GM12878 (cell line): ENCODE data around the gene SHC4. TPM values are rescaled to one million over a fixed set of nuclear protein-coding genes. Genes with fewer than 3 reads are reported as not detected.
A peak's percentile ranks its signal among the peaks of the same experiment; 100 is the strongest.

Source experiments
- ATF7 ChIP-seq: fragments of 450-650 bp; IDR thresholded peaks from 2 replicates; pipeline ENCODE4 v1.6.1; 2016; ENCODE audit warnings: low read depth, mild to moderate bottlenecking
- GABPA ChIP-seq: IDR thresholded peaks from 2 replicates; pipeline ENCODE4 v1.6.1; 2014; ENCODE audit warnings: antibody characterized with exemption, low read depth, mild to moderate bottlenecking, inconsistent platforms
- HDGF ChIP-seq: fragments of 450-650 bp; IDR thresholded peaks from 2 replicates; pipeline ENCODE4 v1.6.1; 2016; ENCODE audit warnings: antibody characterized with exemption
- SMC3 ChIP-seq: IDR thresholded peaks from 2 replicates; pipeline ENCODE4 v1.6.1; 2011; ENCODE audit warnings: low read length, improper control_type of control experiment, borderline replicate concordance
- TCF7 ChIP-seq: IDR thresholded peaks from 2 replicates; pipeline ENCODE4 v1.6.1; 2014; ENCODE audit warnings: antibody characterized with exemption, borderline replicate concordance
- polyA plus RNA-seq, 11 experiments: library from polyadenylated mRNA; depleted of rRNA in 4 of 11; unstranded in 6 of 11; stranded (reverse) in 5 of 11; fragments of >200 nt; fragmentation: Nextera tagmentation in 4 of 11; fragmentation: Illumina TruSeq in 1 of 11; extraction: Ambion mirVana in 4 of 11; extraction: Trizol in 1 of 11; gene quantifications; 1 replicate in 1 of 11; 2 replicates in 10 of 11; pipeline versions ENCODE4 v1.2.1 to v1.2.3, GENCODE V29; 2011 to 2016; ENCODE audit warnings: inconsistent platforms in 2 of 11, missing spikeins in 2 of 11, low read depth in 1 of 11
- total RNA-seq, 4 experiments: library from RNA; depleted of rRNA in 3 of 4; stranded (reverse); fragments of >200 nt in 3 of 4; fragmentation: Illumina TruSeq in 1 of 4; extraction: Trizol in 1 of 4; gene quantifications; 2 replicates each; pipeline versions ENCODE4 v1.2.1 to v1.2.3, GENCODE V29; 2013 to 2021
- TF ChIP-seq, protein P1 (sequence below): IDR thresholded peaks from 2 replicates; pipeline ENCODE4 v1.6.1; 2011; ENCODE audit warnings: borderline replicate concordance, low read depth, mild to moderate bottlenecking, moderate library complexity, low read length; ENCODE audit not compliant: insufficient read depth, poor library complexity, severe bottlenecking
- TF ChIP-seq, protein P2 (sequence below): IDR thresholded peaks from 2 replicates; pipeline ENCODE4 v1.6.1; 2012; ENCODE audit warnings: mild to moderate bottlenecking, low read depth, low read length
- TF ChIP-seq, protein P3 (sequence below): fragments of 450-650 bp; IDR thresholded peaks from 2 replicates; pipeline ENCODE4 v1.6.1; 2017; ENCODE audit warnings: mild to moderate bottlenecking

The SHC4 gene
- total and polyA plus RNA-seq, 10 of the 15 experiments (the other 5 are each of a cell fraction or from before 2014, with no cell fraction given), result 0.04 to 0.87 (median 0.14) TPM

DNA sequence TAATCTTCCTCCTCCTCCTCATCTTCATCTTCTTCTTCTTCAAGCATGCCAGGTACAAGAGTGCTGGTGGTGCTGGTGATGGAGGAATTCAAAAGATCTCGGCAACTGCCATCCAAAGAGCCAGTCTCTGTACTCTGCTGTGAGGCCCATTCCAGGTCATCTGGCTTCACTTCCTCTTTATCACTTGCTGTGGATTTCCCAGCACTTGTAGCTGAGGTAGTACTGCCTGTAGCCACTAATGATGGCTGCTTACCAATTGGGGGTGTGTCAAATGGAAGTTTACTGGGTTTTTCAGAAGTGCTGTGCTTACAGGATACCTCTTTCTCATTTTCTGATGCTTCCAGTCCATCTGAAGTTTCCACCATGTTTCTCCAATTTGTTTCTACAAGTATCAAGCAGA lies 28.8 kb upstream of the SHC4 start (continued):
- TF ChIP-seq, protein P1, sequence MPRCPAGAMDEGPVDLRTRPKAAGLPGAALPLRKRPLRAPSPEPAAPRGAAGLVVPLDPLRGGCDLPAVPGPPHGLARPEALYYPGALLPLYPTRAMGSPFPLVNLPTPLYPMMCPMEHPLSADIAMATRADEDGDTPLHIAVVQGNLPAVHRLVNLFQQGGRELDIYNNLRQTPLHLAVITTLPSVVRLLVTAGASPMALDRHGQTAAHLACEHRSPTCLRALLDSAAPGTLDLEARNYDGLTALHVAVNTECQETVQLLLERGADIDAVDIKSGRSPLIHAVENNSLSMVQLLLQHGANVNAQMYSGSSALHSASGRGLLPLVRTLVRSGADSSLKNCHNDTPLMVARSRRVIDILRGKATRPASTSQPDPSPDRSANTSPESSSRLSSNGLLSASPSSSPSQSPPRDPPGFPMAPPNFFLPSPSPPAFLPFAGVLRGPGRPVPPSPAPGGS, result no peak
- TF ChIP-seq, protein P2, sequence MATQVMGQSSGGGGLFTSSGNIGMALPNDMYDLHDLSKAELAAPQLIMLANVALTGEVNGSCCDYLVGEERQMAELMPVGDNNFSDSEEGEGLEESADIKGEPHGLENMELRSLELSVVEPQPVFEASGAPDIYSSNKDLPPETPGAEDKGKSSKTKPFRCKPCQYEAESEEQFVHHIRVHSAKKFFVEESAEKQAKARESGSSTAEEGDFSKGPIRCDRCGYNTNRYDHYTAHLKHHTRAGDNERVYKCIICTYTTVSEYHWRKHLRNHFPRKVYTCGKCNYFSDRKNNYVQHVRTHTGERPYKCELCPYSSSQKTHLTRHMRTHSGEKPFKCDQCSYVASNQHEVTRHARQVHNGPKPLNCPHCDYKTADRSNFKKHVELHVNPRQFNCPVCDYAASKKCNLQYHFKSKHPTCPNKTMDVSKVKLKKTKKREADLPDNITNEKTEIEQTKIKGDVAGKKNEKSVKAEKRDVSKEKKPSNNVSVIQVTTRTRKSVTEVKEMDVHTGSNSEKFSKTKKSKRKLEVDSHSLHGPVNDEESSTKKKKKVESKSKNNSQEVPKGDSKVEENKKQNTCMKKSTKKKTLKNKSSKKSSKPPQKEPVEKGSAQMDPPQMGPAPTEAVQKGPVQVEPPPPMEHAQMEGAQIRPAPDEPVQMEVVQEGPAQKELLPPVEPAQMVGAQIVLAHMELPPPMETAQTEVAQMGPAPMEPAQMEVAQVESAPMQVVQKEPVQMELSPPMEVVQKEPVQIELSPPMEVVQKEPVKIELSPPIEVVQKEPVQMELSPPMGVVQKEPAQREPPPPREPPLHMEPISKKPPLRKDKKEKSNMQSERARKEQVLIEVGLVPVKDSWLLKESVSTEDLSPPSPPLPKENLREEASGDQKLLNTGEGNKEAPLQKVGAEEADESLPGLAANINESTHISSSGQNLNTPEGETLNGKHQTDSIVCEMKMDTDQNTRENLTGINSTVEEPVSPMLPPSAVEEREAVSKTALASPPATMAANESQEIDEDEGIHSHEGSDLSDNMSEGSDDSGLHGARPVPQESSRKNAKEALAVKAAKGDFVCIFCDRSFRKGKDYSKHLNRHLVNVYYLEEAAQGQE, result no peak
- TF ChIP-seq GABPA (no peak), SMC3 (no peak), TCF7 (no peak), HDGF (no peak), ATF7 (0 out of 2 replicates have a peak, but pooled peaks have one; percentile 15)
- TF ChIP-seq, protein P3, sequence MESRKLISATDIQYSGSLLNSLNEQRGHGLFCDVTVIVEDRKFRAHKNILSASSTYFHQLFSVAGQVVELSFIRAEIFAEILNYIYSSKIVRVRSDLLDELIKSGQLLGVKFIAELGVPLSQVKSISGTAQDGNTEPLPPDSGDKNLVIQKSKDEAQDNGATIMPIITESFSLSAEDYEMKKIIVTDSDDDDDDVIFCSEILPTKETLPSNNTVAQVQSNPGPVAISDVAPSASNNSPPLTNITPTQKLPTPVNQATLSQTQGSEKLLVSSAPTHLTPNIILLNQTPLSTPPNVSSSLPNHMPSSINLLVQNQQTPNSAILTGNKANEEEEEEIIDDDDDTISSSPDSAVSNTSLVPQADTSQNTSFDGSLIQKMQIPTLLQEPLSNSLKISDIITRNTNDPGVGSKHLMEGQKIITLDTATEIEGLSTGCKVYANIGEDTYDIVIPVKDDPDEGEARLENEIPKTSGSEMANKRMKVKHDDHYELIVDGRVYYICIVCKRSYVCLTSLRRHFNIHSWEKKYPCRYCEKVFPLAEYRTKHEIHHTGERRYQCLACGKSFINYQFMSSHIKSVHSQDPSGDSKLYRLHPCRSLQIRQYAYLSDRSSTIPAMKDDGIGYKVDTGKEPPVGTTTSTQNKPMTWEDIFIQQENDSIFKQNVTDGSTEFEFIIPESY, result no peak
